ENCODE measurements around the gene TBPL2.
A peak's percentile ranks its signal among the peaks of the same experiment; 100 is the strongest.
"Not testable (repeated sequence)": the region's sequence is repeated elsewhere in the genome, so short reads cannot be mapped to it uniquely, and the experiment has no call there.

Gene TBPL2

DNA sequence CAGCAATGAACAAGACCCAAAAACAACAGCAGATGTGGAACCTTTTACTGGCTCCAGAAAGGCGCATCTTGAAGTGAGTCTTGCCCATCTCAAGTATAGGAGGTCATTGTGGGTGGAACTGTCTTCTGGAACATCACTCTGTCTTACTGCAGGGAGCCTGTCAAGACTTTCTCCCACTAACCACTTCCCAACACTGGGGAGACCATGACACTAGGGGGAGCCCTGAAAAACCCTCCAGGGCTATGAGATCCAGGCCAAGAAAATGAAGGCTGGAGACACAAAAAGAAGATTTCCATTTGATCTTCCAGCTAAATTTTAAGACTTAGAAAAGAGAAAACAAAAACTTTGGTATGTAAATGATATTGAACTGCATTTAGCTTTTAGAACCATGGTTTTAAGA is 15.3 kb downstream of the TBPL2 start:
- no peak overlapping the region for H3K4me3 ChIP-seq (ENCODE audit: low read depth, low read length)
- DNase-seq (ENCODE audit: low read depth): no peak
- in situ Hi-C loops (cut with HindIII; ENCODE audit: low sequenced_read_pairs): no loop called here
- TF ChIP-seq CTCF (IDR thresholded peaks at IDR 0.05; ENCODE audit: low read depth, low read length, missing control alignments): peak; percentile 18

DNA sequence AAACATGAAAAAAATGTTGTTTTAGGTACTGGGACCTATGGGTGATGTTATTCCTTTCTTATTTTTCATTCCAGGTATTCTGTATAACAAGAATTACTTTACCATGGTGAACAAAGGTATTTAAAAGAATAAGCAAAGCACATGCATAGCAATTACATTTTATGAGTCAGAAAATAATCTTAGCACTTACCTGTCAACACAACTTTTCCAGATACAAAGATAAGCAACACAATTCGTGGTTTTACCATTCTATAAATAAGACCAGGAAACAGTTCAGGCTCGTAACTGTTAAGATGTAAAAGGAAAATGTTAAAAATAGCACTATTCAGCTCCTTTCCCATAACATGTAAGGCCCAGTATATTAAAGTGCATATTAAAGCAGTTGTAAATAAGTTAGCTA is 16.4 kb downstream of the TBPL2 start:
- H3K4me3 ChIP-seq (ENCODE audit: low read depth, low read length): no peak overlapping the region
- no peak for DNase-seq (ENCODE audit: low read depth)
- TF ChIP-seq CTCF (IDR thresholded peaks at IDR 0.05; ENCODE audit: low read depth, low read length, missing control alignments): no peak
- in situ Hi-C loops (cut with HindIII; ENCODE audit: low sequenced_read_pairs): no loop called here

GRCh38 chr14:55422338-55422737 is 18.1 kb downstream of the TBPL2 start:
- not testable (repeated sequence) for DNase-seq (ENCODE audit: low read depth)

DNA sequence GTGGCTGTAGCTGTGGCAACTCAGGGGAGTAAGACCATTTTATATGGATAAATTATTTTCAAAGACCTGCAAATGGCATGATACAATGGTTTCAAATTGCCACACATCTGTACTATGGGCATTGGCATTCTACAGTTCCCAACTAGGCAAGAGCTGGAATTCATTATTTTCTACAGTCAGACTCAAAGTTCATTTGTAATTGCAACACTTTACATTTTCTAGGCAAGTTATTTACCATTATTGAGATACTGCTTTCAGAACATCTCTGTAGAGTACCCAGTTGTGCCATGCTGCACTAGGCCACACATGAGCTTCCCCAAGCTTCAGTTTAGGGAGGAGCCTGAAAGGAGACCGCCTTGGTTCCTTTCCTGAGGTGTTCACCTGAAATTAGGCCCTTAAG is 20.8 kb downstream of the TBPL2 start:
- DNase-seq (ENCODE audit: low read depth): no peak
- no peak for TF ChIP-seq CTCF (IDR thresholded peaks at IDR 0.05; ENCODE audit: low read depth, low read length, missing control alignments)
- in situ Hi-C loops (cut with HindIII; ENCODE audit: low sequenced_read_pairs): no loop called here
- no peak overlapping the region for H3K4me3 ChIP-seq (ENCODE audit: low read depth, low read length)

More at GRCh38 chr14:55422338-55422737, 18.1 kb downstream of the TBPL2 start:
- in situ Hi-C loops (cut with HindIII; ENCODE audit: low sequenced_read_pairs); H3K4me3 ChIP-seq (ENCODE audit: low read depth, low read length): not testable (repeated sequence)

DNA sequence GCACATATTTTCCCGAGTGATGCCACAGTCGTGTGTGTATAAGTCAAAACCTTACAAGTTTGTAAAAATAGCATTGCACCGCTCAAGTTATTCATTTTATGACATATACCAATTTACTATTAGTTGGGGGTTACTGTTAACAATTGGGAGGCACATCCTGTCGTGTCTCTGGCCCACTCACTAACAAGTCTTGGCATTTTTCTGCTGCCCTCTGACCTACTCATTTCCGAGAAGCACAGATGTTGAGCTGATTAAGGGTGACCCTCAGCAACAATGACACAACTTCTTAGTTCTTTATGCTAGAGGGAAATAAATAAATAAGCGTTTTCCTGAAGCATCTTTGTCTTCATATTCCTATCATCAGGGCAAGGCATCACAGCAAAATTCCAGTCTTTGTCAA is 22.0 kb downstream of the TBPL2 start:
- in situ Hi-C loops (cut with HindIII; ENCODE audit: low sequenced_read_pairs): no loop called here
- TF ChIP-seq CTCF (IDR thresholded peaks at IDR 0.05; ENCODE audit: low read depth, low read length, missing control alignments): no peak
- DNase-seq (ENCODE audit: low read depth): no peak
- no peak overlapping the region for H3K4me3 ChIP-seq (ENCODE audit: low read depth, low read length)

DNA sequence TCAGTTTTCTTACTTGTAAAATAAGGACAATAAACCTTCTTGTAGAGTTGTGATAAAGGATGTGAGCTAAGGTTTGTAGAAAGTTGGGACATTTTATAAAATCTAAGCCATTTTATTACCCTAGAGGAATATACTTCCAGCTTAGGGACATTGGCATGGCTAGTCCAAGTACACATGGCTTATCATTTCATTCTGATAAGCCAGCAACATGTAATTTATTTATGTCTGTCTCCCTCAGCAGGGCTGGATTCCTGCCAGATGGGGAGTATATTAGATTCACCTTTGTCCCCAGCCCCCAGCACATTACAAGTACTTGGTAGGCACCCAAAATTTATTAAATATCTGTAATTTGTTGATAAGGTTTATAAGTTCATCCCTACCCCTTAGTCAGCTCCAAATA is 22.5 kb downstream of the TBPL2 start:
- no peak for DNase-seq (ENCODE audit: low read depth)
- in situ Hi-C loops (cut with HindIII; ENCODE audit: low sequenced_read_pairs): no loop called here
- TF ChIP-seq CTCF (IDR thresholded peaks at IDR 0.05; ENCODE audit: low read depth, low read length, missing control alignments): no peak
- H3K4me3 ChIP-seq (ENCODE audit: low read depth, low read length): no peak overlapping the region

DNA sequence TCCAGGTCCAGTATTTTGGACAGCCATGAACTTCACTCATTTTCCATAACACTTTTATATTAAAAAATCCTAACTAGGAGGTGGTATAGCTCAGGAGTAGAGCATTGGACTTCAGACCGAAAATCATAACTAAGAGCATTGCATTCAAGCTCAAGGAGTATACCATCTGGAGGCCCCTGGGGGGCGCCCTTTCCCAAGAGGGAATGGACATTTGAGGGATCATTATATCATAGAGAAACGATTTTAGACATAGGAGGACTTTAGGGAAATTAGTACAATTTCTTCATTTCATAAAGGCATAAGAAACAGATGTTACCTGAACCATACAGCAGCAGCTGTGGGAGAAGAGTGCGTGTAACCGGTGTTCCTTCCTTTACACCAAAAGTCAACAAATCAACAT is 23.6 kb downstream of the TBPL2 start:
- DNase-seq (ENCODE audit: low read depth): no peak
- in situ Hi-C loops (cut with HindIII; ENCODE audit: low sequenced_read_pairs): no loop called here
- TF ChIP-seq CTCF (IDR thresholded peaks at IDR 0.05; ENCODE audit: low read depth, low read length, missing control alignments): peak; percentile 49
- H3K4me3 ChIP-seq (ENCODE audit: low read depth, low read length): no peak overlapping the region

Data from astrocyte of the cerebellum (primary cell).